HTERT RPE-1 (cell line): ENCODE results near the gene BCAS3.

Experiments
- in situ Hi-C: fragments of 300-500 bp; cut with MboI; formaldehyde crosslinking; loops from 4 replicates; pipeline ENCODE4 v1.14.3; 2020; ENCODE audit warnings: low sequenced_read_pairs

BCAS3 gene

DNA sequence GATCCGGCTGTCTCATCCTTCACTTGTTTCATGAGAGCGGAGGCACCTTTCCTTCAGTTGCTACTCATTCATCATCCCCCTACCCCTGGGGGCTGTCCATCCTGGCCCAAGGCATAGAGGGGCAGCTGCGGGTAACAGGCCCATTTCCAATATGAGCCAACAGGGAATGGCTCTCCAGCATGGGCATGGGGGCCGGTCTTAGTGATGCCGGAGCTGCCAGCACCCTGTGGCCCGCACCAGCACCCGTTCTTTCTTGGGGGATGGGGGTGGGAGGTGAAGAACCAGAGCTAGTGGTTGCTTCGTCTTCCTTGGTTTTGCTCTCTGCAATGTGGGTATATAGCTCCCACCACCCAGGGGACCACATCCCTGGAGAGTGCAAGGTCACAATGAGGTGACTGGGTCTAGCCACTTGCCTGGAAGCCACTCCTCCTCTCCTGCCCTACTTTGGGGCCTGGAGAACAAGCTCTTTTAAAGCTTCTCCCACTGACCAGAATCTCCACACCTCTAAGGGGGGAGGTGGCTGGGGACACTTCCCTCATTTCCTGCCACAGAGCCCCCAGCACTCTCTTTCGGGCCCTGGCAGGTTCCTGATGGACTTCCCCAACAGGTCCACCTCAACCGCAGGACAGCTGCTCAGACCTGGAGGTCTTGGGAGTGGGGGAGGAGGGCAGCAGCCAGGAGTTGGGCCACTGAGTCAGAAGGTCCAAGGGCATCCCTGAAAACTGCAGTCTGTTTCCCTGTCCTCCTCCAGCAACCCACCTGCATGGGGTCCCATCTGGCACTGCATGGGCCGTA, 710.1 kb downstream of the BCAS3 start:
- in situ Hi-C loops, result no loop called here

DNA sequence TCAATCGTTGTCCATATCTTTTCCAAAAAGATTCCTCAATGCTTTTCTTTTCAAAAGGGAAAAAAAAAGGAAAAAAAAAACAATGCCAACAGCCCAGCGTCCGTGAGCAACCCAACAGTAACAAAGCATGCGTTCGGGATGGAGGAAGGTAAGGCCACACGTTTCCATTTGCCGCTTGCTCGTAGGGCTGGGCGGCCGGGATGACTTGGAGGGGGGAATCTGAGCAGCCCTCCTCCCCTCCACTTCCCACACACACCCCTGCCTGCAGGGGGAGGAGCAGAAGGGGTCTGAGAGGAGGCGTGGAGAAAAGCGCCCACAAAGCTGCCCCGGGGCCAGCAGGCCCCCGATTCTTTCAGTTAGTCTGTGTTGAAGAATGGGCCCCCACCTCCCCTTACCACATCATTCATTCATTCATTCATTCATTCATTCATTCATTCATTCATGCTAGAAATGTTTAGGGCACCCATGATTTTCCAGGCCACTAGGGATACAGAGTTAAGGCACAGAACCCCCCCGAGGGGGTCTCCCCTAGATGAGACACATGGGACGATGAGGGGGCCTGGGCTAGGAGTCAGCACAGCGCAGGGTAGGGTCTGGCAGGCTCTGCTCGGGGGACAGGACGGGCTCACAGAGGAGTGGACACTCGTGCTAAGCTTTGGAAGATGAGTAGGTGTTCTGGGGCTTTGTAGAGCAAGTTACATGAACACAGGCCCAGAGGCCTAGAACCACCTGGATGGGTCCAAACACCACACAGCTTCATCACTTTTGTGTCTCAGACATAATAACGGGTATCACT, 711.1 kb downstream of the BCAS3 start:
- in situ Hi-C loops, result no loop called here

DNA sequence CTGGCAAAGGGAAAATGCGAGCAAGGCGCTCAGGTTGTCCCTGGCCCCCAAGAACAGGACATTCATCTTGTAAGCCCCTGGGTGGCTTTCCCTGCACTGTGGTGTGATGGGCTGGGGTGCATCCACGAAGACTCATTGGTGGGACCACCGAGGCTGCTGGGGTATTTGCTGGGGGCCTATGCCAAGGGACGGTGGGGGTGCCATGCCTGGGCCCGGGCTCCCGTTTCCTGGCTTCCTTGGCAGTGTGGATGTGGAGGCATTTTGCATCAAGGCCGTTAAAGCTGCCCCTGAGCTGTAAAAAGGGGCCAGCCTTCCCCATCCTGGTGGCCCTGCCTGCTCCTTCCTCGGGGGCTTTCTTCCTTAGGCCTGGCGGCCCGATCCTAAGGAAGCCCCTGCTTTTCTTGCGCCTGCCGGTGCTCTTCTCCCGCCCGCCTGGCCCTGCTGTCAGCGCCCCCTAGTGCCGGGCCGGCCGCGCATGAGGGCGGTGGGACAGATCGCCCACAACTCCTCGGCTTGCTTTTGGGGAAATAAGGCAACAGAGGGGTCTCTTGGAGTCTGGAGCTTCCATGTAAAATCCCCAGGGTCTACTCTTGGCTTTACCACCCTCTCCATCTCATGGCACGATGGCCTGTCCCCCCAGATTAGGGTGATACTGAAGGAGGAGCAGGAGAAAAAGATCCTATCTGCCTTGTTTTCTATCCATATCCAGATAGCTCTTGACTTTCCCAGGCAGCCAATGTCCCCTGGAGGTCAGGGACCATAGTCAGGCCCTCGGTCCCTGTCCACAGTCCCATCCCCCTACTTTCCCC, 712.2 kb downstream of the BCAS3 start:
- in situ Hi-C loops, result no loop called here

DNA sequence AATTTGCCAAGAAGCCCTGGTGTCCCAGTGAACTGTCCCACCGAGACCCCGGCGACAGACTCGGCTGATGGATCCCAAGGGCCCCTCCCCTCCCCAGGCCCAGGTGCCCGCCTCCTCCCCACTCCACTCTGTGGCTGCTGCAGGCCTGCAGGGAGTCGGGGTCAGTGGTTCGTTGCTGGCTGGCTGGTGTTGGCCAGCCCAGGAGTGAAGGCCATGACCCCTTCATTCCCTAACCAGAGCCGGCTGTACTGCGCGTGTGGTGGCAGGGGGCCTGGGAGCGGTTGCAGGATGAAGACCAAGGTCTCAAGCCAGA, 712.8 kb downstream of the BCAS3 start:
- in situ Hi-C loops, result no loop called here

DNA sequence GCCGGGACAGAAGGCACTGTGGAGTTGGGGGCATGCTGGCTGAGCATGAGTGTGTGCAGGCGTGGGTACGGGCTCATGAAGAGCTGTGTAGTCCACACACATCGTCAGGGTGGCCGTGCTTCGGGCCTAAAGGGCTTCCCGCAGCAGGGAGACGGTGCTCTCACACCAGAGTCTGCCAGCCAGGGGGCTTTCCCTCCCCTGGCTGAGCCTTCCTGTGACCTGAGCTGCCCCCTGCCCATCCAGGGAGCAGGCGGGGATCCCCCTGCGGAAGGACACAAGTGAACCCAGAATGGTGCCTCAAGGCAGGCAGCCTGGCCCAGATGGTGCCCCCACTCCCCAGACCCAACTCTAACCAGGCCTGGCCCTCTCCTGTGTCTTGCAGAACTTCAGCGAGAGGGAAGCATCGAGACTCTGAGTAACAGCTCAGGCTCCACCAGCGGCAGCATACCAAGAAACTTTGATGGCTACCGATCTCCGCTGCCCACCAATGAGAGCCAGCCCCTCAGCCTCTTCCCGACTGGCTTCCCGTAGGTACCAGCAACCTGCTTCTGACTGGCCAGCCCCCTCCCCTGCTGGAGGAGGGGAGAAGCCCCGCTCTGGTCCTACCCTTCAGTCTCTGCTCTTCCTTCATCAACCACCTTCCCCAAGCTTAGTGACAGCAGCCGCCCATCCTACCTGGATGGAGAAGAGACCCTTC, 714.1 kb downstream of the BCAS3 start:
- in situ Hi-C loops, result no loop called here

DNA sequence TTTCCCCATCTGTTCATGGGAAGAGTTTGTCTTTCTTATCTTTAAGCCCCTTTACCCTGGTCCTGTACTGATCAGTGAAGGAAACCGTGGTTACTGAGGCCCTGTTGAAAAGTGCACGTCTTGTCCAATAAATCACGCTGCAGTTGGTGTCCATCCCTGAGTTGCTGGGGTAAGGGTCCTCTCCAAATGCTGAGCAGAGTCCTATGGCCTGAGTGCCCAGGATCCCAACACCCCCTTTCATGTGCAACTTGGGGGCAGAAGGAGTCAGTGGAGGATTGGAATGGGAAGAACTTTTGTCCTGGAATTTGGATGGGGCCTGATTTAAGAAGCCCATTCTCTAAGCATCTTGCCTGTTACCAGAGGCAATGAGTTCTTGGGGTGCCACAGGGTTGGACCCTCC, 715.0 kb downstream of the BCAS3 start:
- in situ Hi-C loops, result no loop called here

DNA sequence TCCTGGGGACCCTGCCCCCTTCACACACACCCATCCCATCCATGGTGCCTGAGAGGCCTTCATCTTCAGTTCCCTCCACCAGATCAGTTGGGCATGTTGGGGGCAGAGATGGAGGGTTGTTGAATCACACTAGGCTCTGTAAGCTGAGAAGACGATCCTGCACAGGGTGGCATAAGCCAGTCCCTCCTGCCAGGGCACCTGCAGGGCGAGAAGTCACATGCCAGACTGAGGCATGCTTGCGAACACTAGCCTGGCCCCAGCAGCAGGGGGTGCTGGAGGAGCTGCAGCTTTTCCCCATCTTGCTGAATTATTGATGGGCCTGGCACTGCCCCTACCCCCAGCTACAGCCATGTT, 715.9 kb downstream of the BCAS3 start:
- in situ Hi-C loops, result no loop called here

DNA sequence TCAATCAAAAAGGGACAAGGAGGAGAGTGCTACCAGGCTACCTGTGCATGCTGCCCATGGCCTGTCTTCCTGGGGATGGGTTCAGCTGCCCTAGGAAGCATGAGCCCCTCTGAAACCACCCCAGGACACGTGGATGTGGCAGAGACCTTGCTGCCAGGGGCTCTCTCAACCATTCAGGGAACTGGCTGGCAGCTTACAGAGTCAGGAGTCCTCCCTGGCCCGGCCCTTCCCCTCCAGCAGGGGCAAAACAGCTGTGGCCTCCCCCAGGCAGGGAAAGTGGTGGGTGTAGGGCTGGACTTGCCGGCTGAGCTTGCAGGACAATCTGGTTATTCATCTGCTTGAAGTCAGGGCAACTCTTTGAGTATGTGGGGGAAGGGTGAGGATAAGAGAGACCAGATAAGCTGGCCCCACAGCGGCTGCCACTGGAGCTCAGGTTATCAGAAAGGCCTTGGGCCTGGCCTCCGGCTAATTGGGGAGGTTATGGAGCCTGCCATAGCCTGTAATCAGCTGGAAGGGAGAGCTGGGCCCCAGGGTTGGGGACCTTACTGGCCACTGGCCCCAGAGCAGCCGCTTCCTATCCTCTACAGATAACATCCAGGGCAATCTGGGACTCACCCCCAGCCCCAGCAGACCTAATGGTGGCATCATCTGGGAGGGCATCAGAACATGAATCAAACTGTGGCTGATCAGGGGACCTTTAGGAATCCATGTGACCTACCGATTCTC, 716.4 kb downstream of the BCAS3 start:
- in situ Hi-C loops, result no loop called here

DNA sequence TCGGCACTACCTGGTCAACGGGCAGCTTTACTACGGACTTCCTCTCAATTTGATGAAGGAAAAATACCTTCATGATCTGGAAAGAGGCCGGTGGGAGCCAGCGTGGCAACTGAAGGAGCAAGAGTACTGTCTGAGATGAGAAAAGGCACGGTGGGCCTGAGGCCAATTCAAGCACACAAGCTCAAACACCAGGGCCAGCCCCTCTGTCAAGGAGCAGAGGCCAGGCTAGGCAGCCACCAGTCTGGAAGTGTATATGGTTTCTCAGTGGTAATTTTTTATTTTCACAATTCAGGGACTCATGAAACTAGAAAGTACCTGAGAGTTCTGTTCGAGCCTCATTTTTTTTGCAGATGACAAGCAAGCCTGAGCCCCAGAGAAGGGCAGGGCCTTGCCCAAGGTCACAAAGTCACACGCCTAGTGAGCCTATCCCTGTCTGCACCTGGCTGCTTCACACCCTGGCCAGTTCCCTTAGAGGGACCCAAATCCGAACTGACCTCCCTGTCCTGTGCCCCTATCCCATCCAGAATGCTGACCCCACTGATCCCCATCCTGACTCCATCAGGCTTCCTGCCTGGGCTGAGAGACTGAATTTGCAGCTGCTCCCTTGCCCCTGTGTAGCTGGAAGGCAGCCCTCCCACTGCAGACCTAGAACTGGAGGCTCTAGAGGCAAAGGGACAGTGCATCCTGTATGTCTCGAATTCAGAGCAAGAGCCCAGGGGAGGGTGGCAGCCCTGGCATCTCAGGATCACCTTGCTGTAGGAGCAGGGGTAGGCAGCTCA, 717.2 kb downstream of the BCAS3 start:
- in situ Hi-C loops, result no loop called here

DNA sequence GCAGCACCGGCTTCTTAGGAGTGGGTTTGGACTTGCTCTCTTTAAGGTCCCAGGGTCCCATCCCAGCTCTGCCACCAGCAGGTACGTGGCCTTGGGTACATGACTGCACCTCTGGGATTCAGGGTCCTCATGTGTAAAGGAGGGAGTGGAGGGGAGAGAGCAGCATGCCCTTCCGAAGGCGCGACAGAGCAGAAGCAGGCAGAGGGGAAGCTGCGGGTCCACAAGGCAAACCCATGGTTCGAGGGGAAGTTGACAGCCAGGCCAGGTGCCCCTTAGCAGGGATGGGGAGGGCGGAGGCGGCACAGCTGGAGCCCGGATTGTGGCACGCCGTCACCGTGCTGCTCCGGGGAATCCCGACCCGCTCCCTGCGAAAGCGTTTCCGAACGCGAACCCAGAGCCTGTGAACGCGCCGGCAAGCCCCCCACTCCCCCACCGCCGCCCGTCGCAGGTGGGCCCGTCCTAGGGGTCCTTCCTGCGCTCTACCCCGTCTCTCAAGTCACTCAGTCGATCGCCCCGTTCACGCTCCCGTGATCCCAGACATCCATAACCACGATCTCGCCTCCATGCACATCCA, 717.8 kb downstream of the BCAS3 start:
- in situ Hi-C loops, result no loop called here

DNA sequence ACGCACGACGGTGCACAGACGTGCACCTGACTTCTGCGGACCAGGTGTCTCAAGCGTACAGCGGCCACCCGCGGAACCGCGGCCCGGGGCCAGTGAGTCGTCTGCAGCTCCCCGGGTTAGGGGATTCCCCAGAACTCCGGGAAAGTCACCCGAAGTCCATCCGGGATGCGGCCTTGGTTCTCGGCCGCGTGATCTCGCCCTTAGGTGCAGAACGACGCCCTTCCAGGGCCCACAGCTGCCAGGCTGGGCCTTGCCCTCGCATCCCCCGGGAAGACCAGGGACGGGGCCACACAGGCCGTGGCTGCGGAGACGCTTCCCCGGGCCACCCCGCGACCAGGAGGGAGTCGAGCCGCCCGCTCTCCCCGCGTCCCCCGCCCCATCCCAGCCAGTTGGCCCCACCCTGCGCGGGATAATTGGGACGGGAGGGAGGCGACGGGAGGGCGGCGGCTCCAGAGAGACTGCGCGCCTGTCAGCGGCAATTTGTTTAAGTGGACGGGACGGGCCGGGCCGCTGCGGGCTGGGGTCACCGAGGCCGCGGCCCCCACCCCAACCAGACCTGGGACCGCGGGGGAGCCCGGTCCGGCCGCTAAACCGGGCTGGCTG, 718.4 kb downstream of the BCAS3 start:
- in situ Hi-C loops, result no loop called here

DNA sequence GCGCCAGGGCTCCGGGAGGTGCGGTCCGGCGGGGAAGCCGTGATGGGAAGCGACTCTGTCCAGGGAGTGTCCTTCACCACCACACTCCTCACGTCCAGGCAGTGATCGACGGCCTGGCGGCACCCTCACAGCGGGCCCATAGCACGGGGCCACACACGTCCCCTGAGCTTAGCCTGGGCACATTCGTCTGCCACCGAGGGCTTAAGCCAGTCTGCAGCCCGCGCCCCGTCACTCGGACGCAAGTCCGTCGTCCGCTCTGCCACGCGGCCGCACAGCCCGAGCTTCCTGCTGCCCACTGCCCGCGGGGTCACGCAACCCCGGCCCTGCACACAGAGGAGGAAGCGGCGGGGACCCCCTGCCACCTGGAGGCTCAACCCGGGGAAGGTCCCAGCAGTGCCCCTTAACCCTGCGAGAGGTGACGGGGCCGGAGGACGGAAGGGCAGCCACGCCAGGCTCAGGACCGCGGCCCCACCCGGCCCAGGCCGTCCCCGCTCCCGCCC, 719.0 kb downstream of the BCAS3 start:
- in situ Hi-C loops, result no loop called here

DNA sequence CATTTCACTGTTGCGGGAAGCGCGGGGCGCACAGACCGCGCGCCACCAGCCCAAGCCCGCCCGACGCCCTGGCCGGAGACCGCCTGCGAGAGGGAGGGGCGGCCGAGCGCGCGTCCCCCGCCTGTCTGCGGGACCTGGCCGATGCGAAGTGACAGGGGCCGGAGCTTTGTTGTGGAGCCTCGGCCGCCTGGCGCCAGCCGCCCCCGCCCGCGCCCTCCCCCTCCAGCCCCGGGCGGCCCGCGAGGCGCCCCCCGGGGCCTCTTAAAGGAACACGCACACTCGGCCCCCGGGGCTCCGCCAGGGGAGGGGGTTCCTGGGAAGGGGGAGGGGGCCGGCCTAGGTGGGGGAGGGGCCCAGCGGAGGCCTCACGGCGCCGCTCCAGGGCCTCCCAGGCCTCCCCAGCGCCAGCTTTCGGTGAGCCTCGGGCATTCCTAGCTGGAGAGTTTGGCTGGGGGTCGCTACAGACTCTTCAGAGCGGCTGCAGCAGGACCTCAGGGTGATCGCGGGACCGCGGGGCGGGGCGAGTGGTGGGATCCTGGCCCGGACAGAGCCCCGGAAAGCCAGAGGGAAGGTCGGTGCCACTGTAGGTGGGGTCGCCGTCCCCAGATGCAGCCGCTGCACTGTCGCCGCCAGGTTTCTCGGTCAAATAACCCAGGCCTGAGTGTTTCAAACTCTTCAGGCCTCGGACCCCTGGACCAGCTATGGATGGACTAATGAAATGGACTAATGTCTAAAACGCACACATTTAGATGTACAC, 719.6 kb downstream of the BCAS3 start:
- in situ Hi-C loops, result no loop called here

DNA sequence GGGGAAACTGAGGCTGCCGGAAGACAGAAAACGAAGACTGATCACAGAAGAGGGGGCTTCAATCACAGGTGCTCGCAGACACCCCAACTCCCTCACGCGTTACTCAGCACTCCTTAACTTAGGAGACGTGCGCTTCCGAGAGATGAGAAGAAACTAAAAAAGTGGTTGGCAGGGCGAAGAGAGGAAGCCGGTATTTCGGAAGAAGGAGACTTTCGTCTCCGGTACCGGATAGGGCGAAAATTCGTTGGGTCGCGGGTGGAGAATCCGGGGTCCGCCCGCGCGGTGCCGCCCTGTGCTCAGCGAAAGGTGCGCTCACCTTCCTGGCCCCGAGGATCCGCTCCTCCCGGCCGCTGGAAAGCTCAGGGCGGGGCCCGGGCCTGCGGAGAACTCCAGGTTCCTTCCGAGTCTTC, 721.1 kb downstream of the BCAS3 start:
- in situ Hi-C loops, result no loop called here

DNA sequence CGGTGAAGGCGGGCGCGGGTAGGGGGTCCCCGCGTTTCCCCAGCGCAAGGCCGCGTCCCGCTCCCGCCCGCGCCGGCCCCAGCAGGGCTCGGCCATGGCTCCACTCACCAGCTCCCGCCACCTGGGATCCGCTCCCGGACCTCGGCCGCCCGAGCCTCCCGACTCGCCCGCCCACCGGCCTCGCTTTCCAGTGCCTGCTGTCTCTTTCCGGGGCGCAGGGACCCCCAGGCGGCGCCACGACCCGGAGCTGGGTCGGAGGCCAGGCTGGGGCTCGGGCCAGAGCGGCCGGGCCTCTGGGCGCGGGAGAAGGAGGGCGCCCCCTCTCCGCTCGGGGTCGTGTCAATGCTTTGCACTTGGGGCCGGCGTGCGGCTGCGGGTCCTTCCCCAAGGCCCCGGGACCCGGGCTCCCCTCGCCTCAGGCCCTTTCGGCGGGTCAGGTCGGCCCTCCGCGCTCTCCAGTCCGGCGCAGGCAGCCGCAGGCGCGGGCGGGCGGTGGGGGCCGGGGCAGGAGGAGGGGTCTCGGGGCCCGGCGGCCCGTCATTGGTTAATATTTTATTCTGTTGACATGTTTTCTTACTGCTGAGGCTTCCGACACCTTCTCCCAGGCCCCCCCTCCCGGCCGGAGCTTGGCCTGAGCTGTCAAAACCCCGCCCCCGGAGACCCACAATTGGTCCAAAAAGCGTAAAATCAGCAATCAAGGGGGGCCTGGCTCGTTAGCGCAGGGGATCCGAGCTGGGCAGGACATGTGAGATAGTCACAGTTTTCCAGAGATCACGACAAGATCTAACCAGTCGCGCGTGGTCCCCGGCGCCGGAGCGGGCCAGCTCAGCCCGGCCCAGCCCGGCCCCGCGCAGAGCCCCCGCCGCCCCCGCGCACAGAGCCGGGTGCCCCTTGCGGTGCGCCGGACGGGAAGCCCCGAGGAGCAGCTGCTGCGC, 721.7 kb downstream of the BCAS3 start, which contains the start of gene TBX2:
TBX2 (plus strand) TSS at position 713 of the 935 bp plus-strand sequence. CDS start 334 bp downstream, outside the sequence.
- in situ Hi-C loops, result no loop called here

DNA sequence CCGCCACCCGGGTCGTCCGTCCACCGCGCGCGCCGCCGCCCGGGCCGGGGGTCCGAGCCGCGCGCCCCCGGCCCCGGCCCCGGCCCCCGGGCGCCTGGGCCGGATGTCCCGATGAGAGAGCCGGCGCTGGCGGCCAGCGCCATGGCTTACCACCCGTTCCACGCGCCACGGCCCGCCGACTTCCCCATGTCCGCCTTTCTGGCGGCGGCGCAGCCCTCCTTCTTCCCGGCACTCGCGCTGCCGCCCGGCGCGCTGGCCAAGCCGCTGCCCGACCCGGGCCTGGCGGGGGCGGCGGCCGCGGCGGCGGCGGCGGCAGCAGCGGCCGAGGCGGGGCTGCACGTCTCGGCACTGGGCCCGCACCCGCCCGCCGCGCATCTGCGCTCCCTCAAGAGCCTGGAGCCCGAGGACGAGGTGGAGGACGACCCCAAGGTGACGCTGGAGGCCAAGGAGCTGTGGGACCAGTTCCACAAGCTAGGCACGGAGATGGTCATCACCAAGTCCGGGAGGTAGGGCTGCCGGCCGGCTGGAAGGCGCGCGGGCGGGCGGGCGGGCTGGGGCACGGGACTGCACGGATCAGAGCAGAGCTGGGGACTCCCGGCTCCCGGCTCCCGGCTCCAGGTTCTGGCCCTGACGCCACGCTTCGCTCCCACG, 722.5 kb downstream of the BCAS3 start:
- in situ Hi-C loops, result no loop called here
